GM12875 (cell line): Measurements from ENCODE around the gene PATJ.

Experiments
- H3K4me3 ChIP-seq: one replicate; pipeline ENCODE4 v1.5.1; 2011; ENCODE audit warnings: low read depth, low read length, control low read depth
- TF ChIP-seq, protein P1 (sequence below): IDR thresholded peaks from 2 replicates; pipeline ENCODE4 v1.5.1; 2011; ENCODE audit warnings: low read depth, mild to moderate bottlenecking, control low read depth, inconsistent platforms, low read length, moderate library complexity, borderline replicate concordance; ENCODE audit not compliant: insufficient read depth

The PATJ gene

DNA sequence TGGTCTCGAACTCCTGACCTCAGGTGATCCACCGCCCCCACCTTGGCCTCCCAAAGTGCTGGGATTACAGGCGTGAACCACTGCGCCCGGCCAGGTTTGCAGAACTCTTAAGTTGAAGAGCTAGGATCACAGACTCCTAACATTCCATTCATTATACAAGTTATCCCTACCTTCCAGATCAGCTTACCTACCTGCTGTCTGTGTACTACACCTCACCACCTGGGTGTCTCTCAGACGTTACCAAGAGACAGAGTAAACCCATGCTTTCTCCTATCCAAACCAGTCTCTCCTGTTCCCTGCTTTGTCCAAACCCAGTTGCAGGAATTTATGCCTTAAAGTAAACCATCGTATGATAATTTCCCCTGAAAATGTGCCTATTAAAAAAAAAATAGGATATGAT is 329.4 kb downstream of the PATJ start:
- H3K4me3 ChIP-seq, result no peak overlapping the region
- TF ChIP-seq, protein P1, sequence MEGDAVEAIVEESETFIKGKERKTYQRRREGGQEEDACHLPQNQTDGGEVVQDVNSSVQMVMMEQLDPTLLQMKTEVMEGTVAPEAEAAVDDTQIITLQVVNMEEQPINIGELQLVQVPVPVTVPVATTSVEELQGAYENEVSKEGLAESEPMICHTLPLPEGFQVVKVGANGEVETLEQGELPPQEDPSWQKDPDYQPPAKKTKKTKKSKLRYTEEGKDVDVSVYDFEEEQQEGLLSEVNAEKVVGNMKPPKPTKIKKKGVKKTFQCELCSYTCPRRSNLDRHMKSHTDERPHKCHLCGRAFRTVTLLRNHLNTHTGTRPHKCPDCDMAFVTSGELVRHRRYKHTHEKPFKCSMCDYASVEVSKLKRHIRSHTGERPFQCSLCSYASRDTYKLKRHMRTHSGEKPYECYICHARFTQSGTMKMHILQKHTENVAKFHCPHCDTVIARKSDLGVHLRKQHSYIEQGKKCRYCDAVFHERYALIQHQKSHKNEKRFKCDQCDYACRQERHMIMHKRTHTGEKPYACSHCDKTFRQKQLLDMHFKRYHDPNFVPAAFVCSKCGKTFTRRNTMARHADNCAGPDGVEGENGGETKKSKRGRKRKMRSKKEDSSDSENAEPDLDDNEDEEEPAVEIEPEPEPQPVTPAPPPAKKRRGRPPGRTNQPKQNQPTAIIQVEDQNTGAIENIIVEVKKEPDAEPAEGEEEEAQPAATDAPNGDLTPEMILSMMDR, result no peak

DNA sequence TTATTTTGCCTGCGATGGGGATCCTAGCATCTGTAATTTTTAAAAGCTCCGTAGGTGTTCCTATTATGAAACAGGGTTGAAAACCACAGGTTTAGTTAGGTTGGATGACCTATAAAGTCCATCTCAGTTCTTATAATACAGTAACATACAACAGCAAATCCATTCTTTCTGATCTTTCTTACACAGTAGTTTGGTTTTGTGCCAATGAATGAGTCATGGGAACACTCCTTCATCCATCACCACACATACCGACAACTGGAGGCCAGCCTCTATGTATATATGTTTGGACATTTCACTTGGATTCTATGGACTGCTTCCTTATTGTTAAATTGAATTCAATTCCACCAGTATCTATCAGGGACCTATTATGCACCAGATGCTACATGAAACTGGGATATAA is 334.0 kb downstream of the PATJ start:
- no peak overlapping the region for H3K4me3 ChIP-seq
- TF ChIP-seq, protein P1, result no peak

DNA sequence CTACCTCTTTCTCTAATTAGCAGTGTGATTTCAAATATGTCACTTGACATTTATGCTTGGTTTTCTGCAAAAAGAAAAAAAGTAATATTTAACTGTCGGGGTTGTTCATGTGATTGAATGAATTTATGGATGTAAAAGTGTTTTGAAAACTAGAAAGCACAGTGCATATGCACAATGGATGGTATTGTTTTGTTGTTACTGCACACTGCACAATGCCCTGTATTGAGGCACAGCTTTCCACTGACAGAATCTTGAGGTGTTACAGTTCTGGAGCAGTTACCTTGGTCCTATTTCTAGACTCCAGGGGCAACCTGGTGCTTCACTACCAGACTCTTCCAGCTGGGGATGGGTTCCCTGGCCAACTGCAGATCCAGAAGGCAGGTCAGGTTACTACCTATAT is 335.5 kb downstream of the PATJ start:
- TF ChIP-seq, protein P1, result no peak
- no peak overlapping the region for H3K4me3 ChIP-seq

DNA sequence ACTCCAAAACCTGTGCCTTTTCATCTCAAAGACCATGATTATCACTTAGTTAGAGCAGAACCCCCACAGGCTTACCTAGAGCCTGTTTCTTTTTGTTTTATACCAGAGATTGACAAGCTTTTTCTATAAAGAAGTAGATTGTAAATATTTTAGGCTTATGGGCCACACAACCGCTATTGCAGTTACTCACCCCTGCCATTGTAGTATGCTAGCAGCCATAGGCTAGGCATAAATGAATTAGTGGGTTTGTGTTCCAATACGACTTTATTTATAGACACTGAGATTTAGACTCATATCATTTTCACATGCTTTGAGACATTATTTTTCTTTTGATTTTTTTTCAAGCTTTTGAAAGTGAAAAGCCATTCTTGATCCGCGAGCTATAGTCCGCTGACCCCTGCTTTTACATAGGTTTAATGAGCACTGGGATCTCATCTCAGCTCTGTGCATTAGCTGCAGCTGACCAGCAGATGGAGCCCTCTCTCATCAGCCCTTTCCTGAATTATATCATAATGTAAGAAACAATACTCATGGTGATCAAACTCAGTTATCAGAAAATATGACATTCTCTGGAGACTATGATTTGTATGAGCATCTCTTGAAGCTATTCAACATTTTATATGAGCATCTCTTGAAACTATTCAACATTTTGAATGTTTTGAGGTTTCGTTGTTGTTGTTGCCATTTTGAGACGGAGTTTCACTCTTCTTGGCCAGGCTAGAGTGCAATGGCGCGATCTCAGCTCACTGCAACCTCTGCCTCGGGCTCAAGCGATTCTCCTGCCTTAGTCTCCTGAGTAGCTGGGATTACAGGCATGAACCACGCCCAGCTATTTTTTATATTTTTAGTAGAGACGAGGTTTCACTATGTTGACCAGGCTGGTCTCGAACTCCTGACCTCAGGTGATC is 340.4 kb downstream of the PATJ start:
- H3K4me3 ChIP-seq, result no peak overlapping the region

DNA sequence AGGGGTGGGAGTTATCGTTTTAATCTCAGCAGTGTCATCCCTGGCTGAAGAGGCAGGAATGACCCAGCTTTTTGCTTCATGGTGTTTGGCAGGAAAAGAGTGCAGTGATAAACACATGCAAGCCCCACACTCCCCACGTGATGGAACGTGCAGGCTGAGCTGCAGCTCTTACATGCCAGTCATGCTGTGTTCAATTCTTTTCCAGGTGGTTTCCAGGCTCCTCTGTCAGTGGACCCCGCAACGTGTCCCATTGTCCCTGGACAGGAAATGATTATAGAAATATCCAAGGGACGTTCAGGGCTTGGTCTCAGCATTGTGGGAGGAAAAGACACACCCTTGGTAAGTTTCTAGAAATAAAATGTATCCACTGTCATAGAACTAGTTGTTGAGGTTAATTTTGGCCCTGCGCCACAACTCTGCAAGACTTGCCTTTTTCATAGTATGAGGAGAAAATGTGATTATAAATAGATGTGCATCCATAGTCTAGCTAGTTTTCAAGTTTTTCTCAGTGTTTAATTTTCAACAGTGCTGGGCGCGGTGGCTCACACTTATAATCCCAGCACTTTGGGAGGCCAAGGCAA is 342.1 kb downstream of the PATJ start:
- TF ChIP-seq, protein P1, result no peak
- no peak overlapping the region for H3K4me3 ChIP-seq

More for the DNA sequence above, 340.4 kb downstream of the PATJ start:
- TF ChIP-seq, protein P1, result peak; percentile 82

DNA sequence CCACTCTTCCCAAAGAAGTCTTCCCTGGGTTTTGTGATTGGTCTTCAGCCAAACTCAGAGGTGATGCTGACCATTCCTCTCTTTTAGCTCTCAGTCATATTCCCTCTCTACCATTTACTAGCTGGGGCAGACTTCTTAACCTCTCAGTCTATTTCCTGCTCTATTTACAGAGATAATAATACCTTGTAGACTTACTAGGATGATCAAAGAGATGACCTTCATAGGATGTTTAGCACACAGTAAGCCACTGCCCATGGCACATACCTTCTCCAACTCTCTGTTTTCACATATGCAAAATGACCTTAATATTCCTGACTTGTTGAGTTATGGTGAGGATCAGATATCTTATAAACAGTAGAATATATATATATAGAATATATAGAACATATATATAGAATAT is 346.2 kb downstream of the PATJ start:
- TF ChIP-seq, protein P1, result no peak
- no peak overlapping the region for H3K4me3 ChIP-seq

DNA sequence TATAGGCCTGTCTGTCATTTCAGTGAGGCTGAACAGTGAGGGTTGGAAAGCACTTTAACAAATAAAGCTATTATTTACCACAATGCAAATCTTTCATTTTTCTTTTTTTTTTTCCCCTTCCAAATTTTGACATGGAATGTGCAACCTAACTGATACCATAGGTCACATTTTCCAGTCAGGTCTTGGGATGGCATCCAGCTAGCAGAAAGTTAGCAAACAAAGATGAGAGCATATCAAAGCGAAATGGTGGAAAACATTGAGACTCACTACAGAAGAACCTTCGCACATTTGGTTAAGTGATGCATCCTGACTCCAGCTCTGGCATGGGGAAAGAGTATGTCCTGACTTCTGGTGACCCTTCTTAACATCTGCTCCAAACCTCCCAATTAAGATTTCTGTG is 347.3 kb downstream of the PATJ start:
- TF ChIP-seq, protein P1, result no peak
- no peak overlapping the region for H3K4me3 ChIP-seq
